Neural progenitor cell (in vitro differentiated cells): ENCODE data around the gene TMCC1.

Source experiments
- EZH2 ChIP-seq: fragments of 200-600 bp; sonication (generic); IDR thresholded peaks from 2 replicates; pipeline ENCODE4 v1.6.1; 2017; ENCODE audit warnings: antibody characterized with exemption, mild to moderate bottlenecking, moderate library complexity
- TF ChIP-seq, protein P1 (sequence below): fragments of 200-600 bp; sonication (generic); IDR thresholded peaks from 2 replicates; pipeline ENCODE4 v1.5.1; 2017; ENCODE audit warnings: antibody characterized with exemption, mild to moderate bottlenecking

DNA sequence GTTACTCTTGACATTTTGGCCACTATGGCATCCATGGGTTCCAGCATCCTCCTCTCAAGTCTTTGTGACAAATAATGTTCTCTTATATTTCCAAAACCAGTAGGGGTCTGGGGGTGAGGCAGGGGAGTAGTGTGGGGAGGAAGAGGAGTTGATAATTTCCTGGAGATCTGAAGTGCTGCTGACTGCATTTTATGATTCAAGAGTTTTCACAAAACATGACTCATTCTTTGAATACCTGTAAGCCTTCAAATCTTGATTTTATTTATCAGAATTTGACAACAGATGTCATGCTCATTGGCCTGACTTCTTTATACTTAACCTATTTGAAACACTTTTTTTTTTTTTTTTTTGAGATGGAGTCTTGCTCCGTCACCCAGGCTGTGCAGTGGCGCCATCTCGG is 188.2 kb downstream of the TMCC1 start:
- TF ChIP-seq, protein P1, sequence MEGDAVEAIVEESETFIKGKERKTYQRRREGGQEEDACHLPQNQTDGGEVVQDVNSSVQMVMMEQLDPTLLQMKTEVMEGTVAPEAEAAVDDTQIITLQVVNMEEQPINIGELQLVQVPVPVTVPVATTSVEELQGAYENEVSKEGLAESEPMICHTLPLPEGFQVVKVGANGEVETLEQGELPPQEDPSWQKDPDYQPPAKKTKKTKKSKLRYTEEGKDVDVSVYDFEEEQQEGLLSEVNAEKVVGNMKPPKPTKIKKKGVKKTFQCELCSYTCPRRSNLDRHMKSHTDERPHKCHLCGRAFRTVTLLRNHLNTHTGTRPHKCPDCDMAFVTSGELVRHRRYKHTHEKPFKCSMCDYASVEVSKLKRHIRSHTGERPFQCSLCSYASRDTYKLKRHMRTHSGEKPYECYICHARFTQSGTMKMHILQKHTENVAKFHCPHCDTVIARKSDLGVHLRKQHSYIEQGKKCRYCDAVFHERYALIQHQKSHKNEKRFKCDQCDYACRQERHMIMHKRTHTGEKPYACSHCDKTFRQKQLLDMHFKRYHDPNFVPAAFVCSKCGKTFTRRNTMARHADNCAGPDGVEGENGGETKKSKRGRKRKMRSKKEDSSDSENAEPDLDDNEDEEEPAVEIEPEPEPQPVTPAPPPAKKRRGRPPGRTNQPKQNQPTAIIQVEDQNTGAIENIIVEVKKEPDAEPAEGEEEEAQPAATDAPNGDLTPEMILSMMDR = no peak
- no peak for TF ChIP-seq EZH2
